Spinal cord (tissue), 10 donors: Measurements from ENCODE around the gene WDPCP. TPM values are rescaled to one million over a fixed set of nuclear protein-coding genes. Genes with fewer than 3 reads are reported as not detected.
A peak's percentile ranks its signal among the peaks of the same experiment; 100 is the strongest.
"Not testable (repeated sequence)": the region's sequence is repeated elsewhere in the genome, so short reads cannot be mapped to it uniquely, and the experiment has no call there.

Experiments
- DNase-seq, 6 donors: peaks; one replicate each; pipeline versions ENCODE4 v3.0.0 to v3.0.0-alpha.2; 2013 to 2015; ENCODE audit warnings: low spot score in 6 of 6, low read depth in 4 of 6
- H3K27ac ChIP-seq: one replicate; pipeline ENCODE4 v1.5.1; 2013; ENCODE audit warnings: low read depth, low read length, control low read depth
- H3K27me3 ChIP-seq: one replicate; pipeline ENCODE4 v1.6.1; 2013; ENCODE audit warnings: low read length; ENCODE audit not compliant: control insufficient read depth, insufficient read depth
- H3K36me3 ChIP-seq: one replicate; pipeline ENCODE4 v1.6.1; 2013; ENCODE audit warnings: low read length; ENCODE audit not compliant: control insufficient read depth, insufficient read depth
- H3K4me1 ChIP-seq: one replicate; pipeline ENCODE4 v1.6.1; 2013; ENCODE audit warnings: low read length; ENCODE audit not compliant: control insufficient read depth, insufficient read depth
- H3K4me3 ChIP-seq: one replicate; pipeline ENCODE4 v1.5.1; 2013; ENCODE audit warnings: low read depth, low read length, control low read depth
- H3K9me3 ChIP-seq: one replicate; pipeline ENCODE4 v1.6.1; 2013; ENCODE audit warnings: low read length; ENCODE audit not compliant: control insufficient read depth, insufficient read depth
- WGBS: methylation state at CpG from one replicate; pipeline ENCODE4 v1.1.5; 2013; ENCODE audit warnings: missing lambda C conversion rate; ENCODE audit not compliant: insufficient coverage; 5-methylcytosine and 5-hydroxymethylcytosine counted together
- polyA plus RNA-seq, 2 donors: library from polyadenylated mRNA; unstranded; fragments of 120-200 nt; gene quantifications; one replicate each; pipeline ENCODE4 v1.2.1, GENCODE V29; 2013; ENCODE audit not compliant: insufficient read length in 2 of 2
- total RNA-seq, 2 donors: library from RNA; depleted of rRNA in 1 of 2; stranded (reverse); fragments of 120-200 nt in 1 of 2; fragments of >200 nt in 1 of 2; gene quantifications; one replicate each; pipeline versions ENCODE4 v1.2.3 to v1.2.4, GENCODE V29; 2013 to 2014
- donor health status: healthy.

Gene WDPCP
- total and polyA plus RNA-seq, 4 donors, result 9.6 to 40.1 (median 14.2) TPM

DNA sequence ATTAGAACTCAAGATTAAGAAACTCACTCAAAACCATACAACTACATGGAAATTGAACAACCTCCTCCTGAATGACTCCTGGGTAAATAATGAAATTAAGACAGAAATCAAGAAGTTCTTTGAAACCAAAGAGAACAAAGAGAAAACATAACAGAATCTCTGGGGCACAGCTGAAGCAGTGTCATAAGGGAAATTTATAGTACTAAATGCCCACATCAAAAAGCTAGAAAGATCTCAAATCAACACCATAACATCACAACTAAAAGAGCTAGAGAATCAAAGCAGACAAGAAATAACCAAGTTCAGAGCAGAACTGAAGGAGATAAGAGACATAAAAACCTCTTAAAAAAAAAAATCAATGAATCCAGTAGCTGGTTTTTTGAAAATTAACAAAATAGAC is 30.5 kb downstream of the WDPCP start:
- H3K4me1 ChIP-seq, H3K36me3 ChIP-seq, H3K27me3 ChIP-seq, DNase-seq, H3K27ac ChIP-seq, H3K9me3 ChIP-seq, H3K4me3 ChIP-seq: not testable (repeated sequence)

DNA sequence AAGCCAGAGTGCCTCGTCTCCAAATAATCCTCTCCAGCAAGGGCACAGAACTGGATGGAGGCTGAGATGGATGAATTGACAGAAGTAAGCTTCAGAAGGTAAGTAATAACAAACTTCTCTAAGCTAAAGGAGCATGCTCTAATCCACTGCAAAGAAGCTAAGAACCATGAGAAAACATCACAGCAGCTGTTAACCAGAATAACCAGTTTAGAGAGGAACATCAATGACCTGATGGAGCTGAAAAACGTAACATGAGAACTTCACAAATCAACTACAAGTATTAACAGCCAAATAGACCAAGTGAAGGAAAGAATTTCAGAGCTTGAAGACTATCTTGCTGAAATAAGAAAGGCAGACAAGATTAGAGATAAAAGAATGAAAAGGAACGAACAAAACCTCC is 32.3 kb downstream of the WDPCP start:
- no peak overlapping the region for H3K4me3 ChIP-seq
- H3K27ac ChIP-seq, result no peak overlapping the region
- H3K4me1 ChIP-seq, result no peaks in the 10 kb centered on the region
- no CpG with 5 or more reads among the region's 3 CpGs for WGBS
- peaks cover 5% of the 10 kb centered on the region for H3K36me3 ChIP-seq
- H3K27me3 ChIP-seq, result no peaks in the 10 kb centered on the region
- H3K9me3 ChIP-seq, result peaks cover 3% of the 10 kb centered on the region
- DNase-seq, result no peak

DNA sequence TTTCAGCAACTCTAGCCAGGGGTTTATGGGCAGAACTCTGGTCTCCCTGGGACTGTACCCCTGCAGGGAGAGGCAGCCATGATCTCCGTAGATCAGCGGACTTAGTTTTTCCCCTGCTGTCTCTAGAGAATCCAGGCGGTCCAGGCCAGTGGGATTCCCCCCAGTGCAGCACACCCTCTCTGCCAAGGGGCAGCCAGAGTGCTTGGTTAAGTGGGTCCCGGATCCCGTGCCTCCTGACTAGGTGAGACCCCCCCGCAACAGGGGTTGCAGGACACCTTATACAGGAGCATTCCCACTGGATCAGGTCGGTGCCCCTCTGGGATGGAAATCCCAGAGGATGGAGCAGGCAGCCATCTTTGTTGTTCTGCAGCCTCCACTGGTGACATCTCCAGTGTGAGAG is 33.0 kb downstream of the WDPCP start:
- no peaks in the 10 kb centered on the region for H3K27me3 ChIP-seq
- 95% methylated on average over 7 of the region's 7 CpGs for WGBS
- DNase-seq, result no peak

DNA sequence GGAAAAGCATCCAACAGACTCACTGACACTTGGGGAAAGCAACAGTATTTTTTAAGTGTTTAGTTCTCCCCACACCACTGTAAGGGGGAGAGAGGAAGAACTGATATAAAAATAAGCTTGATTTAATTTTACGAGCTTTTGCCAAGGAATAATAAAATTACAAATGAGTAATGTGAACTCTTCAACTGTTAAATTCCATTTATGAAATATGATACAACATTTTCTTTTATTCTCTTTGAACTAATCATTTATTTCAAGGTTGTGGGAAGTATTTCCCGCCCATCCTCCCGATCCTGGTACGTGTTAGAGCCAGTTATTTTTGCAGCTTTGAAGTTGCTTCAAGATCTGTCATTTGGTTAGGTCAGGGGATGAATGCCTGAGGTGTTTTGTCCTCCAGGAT is 35.2 kb downstream of the WDPCP start:
- peaks cover 5% of the 10 kb centered on the region for H3K36me3 ChIP-seq
- no peaks in the 10 kb centered on the region for H3K27me3 ChIP-seq
- no peak overlapping the region for H3K27ac ChIP-seq
- H3K9me3 ChIP-seq, result peaks cover 3% of the 10 kb centered on the region
- WGBS, result no CpG with 5 or more reads among the region's 4 CpGs
- no peak overlapping the region for H3K4me3 ChIP-seq
- no peak for DNase-seq
- H3K4me1 ChIP-seq, result no peaks in the 10 kb centered on the region

More for the DNA sequence above, 33.0 kb downstream of the WDPCP start:
- Histone ChIP-seq H3K4me3 (no peak overlapping the region), H3K36me3 (peaks cover 5% of the 10 kb centered on the region), H3K4me1 (no peaks in the 10 kb centered on the region), H3K9me3 (peaks cover 3% of the 10 kb centered on the region), H3K27ac (no peak overlapping the region)

DNA sequence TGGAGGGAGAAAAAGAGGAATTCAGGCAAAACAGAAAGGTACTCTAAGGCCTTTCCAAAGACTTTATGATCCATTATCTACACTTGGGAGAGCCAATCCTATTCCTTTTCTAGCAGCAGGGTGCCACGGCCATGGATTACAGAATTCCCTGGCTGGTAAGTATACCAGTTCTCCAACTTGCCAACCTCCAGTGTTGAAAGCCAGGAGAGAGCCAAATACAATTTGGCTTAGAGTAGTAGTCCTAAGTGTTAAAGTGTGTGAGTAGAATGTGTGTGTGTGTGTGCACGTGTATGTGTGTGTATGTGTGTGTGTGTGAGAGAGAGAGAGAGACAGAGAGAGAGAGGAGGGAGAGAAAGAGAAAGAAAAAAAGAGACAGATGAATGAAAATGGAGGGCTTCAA is 43.3 kb downstream of the WDPCP start:
- 69% methylated on average over 2 of the region's 2 CpGs for WGBS
- H3K4me1 ChIP-seq, result no peaks in the 10 kb centered on the region
- no peaks in the 10 kb centered on the region for H3K36me3 ChIP-seq
- no peak overlapping the region for H3K4me3 ChIP-seq
- H3K27me3 ChIP-seq, result no peaks in the 10 kb centered on the region
- H3K9me3 ChIP-seq, result no peaks in the 10 kb centered on the region
- no peak overlapping the region for H3K27ac ChIP-seq
- DNase-seq, result peak in 1 of 6 donors; percentile 24

DNA sequence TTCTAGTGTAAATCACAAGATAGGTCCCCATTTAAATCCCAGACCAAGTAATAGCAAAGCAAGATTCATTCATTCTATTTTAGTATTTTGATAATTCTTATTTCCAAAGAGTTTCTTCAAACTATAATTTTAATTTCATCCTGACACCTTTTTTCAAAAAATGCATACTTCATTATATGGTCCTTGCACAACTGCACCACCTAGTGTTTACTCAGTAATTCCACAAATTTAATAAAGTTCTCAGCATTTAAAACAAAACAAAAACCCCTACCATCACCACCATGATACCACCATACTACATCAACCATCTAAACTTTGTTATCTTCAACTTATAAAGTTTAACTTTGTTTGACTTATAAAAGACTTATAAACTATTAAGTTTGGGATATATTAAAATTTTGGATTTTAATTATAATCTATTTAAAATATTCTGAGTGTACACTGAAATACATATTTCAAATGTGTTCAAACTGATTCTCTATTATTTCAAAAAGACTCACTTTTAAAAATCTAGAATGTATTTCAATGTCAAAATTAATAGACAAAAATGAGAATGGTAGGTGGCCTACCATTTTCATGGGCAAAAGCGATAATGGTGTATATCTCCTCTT is 44.2 kb downstream of the WDPCP start:
- no peaks in the 10 kb centered on the region for H3K4me1 ChIP-seq
- H3K36me3 ChIP-seq, result no peaks in the 10 kb centered on the region
- no peaks in the 10 kb centered on the region for H3K9me3 ChIP-seq
- H3K27me3 ChIP-seq, result no peaks in the 10 kb centered on the region
- WGBS, result no CpG with 5 or more reads among the region's 1 CpG
- H3K27ac ChIP-seq, result no peak overlapping the region
- no peak overlapping the region for H3K4me3 ChIP-seq
- peak in 2 of 6 donors; percentile 15 to 28 for DNase-seq

DNA sequence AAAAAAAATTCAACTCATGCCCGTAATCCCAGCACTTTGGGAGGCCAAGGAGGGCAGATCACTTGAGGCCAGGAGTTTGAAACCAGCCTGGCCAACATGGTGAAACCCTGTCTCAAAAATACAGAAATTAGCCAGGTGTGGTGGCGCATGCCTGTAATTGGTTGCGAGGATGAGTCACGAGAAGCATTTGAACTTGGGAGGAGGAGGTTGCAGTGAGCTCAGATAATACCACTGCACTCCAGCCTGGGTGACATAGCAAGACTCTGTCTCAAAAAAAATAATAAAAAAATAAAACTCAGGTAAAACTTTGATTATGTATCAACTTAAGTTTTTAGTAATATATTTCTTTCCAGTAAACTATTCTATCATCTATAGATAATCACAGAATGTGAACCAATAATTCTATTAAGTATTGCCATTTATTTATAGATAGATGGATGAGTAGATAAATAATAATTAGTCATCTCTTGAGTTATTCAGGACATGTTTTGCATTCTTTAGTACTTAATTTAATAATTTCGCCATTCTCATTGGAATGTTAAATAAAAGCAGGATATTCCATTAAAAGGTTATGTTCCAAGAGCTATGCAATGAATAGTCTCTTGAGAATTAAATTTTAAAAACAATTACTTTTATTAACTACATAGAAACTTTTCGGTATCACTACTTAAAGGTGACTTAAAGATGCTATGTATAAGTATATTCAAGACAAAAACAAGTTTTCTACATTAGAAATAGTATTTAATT is 48.7 kb downstream of the WDPCP start:
- Histone ChIP-seq H3K27me3 (no peaks in the 10 kb centered on the region), H3K36me3 (no peaks in the 10 kb centered on the region), H3K9me3 (no peaks in the 10 kb centered on the region), H3K27ac (no peak overlapping the region), H3K4me1 (no peaks in the 10 kb centered on the region), H3K4me3 (no peak overlapping the region)
- 100% methylated on average over 2 of the region's 6 CpGs for WGBS
- DNase-seq, result no peak

DNA sequence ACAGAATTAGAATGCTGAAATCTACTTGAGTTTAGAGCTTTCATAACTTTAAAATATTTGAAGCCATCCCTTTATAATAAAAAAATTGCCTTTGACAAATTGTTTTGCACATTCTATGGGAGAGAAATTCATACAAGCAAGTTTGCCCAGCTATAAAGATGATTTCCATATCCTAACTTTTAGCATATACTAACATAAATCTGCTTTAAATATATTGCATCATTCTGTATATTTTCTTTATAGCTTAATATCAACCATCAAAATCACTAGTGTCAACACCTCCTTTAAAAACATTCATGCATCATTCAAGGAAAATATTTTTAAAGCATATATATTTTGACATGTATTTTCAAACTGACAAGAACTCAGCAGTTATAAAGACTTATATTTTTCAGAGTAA is 49.9 kb downstream of the WDPCP start:
- no peaks in the 10 kb centered on the region for H3K36me3 ChIP-seq
- no peaks in the 10 kb centered on the region for H3K9me3 ChIP-seq
- no peak for DNase-seq
- H3K27me3 ChIP-seq, result no peaks in the 10 kb centered on the region
- no peak overlapping the region for H3K27ac ChIP-seq
- H3K4me1 ChIP-seq, result no peaks in the 10 kb centered on the region
- H3K4me3 ChIP-seq, result no peak overlapping the region

DNA sequence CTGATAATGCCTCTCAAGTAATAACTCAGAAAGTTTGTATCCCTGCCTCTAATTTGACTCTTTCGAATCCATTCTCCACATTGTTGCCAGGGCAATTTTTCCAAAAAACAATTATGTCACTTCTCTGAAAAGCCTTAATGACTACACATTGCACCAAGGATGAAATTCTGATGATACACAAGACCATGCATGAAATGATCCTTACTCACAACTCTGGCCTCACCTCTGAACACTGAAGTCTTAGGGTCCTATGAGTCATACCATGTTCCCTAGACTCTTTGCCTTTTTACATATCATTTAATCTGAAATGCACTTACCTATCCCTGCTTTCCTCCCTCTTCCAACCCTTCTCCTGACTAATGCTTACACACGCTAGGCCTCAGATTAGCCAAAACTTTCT is 51.0 kb downstream of the WDPCP start:
- Histone ChIP-seq H3K27me3 (no peaks in the 10 kb centered on the region), H3K4me1 (no peaks in the 10 kb centered on the region), H3K4me3 (no peak overlapping the region), H3K9me3 (no peaks in the 10 kb centered on the region), H3K36me3 (no peaks in the 10 kb centered on the region), H3K27ac (no peak overlapping the region)
- DNase-seq, result no peak
- WGBS, result 83% methylated on average over 2 of the region's 2 CpGs

DNA sequence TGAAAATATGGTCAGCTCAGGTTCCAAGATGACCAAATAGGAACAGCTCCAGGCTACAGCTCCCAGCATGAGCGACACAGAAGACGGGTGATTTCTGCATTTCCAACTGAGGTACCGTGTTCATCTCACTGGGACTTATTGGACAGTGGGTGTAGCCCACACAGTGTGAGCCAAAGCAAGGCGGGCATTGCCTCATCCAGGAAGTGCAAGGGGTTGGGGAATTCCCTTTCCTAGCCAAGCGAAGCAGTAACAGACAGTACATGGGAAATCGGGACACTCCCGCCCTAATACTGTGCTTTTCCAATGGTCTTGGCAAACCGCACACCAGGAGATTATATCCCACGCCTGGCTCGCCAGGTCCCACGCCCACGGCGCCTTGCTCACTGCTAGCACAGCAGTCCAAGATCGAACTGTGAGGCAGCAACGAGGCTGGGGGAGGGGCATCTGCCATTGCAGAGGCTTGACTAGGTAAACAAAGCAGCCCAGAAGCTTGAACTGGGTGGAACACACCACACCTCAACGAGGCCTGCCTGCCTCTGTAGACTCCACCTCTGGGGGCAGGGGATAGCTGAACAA is 57.5 kb downstream of the WDPCP start:
- Histone ChIP-seq H3K36me3 (no peaks in the 10 kb centered on the region), H3K4me1 (no peaks in the 10 kb centered on the region), H3K27me3 (no peaks in the 10 kb centered on the region), H3K27ac (no peak overlapping the region), H3K9me3 (peaks cover 7% of the 10 kb centered on the region), H3K4me3 (no peak overlapping the region)
- WGBS, result 86% methylated on average over 16 of the region's 16 CpGs
- no peak for DNase-seq
